Neural crest cell (in vitro differentiated cells): ENCODE data around the gene MTUS2. TPM values are rescaled to one million over a fixed set of nuclear protein-coding genes. Genes with fewer than 3 reads are reported as not detected.

Experiments
- DNase-seq: peaks from one replicate; pipeline ENCODE4 v3.0.0; 2021; ENCODE audit warnings: low read depth, mixed read lengths, low spot score
- H3K27ac Mint-ChIP-seq: one replicate; pipeline ENCODE4 v1.8.0; 2021; ENCODE audit warnings: mild to moderate bottlenecking, mixed read lengths; ENCODE audit not compliant: unreplicated experiment
- H3K27me3 Mint-ChIP-seq: 2 replicates; pipeline ENCODE4 v1.8.0; 2021; ENCODE audit warnings: low read depth, mild to moderate bottlenecking, mixed read lengths
- H3K36me3 Mint-ChIP-seq: 2 replicates; pipeline ENCODE4 v1.8.0; 2021; ENCODE audit warnings: low read depth, mild to moderate bottlenecking, mixed read lengths
- H3K4me1 Mint-ChIP-seq: 2 replicates; pipeline ENCODE4 v1.8.0; 2021; ENCODE audit warnings: mixed read lengths
- H3K4me3 Mint-ChIP-seq: one replicate; pipeline ENCODE4 v1.8.0; 2021; ENCODE audit warnings: mild to moderate bottlenecking, mixed read lengths
- H3K9me3 Mint-ChIP-seq: 2 replicates; pipeline ENCODE4 v1.8.0; 2021; ENCODE audit warnings: mixed read lengths
- total RNA-seq: library from RNA; stranded (reverse); gene quantifications from 2 replicates; pipeline ENCODE4 v1.2.1, GENCODE V29; 2021
- TF ChIP-seq, protein P1 (sequence below): fragments of 200-600 bp; sonication (generic); conservative IDR thresholded peaks from 2 replicates; pipeline ENCODE4 v1.5.0; 2021; ENCODE audit warnings: antibody characterized with exemption, mild to moderate bottlenecking

MTUS2 gene
- total RNA-seq, 1 donor from 2014 or later, result 0.91 TPM

DNA sequence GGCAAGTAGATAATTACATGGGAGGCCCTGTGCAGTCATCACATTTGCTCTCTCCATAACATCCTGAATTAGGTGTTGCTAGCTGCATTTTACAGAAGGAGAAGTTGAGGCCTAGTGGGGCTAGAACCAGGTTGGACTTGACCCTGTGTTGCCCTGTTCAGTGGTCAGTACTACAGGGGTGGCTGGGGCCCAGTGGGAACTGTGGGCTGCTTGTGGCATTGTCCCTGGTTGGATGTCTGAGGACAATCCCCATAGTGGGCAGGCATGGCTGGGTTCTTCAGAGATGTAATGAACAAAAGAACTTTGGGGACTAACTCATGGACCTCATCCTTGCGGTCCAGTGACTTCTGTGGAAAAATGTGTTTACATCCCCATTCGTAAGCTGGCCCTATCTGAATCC is 38.9 kb downstream of the MTUS2 start:
- Mint-ChIP-seq H3K4me1 (no peaks in the 10 kb centered on the region), H3K36me3 (no peaks in the 10 kb centered on the region), H3K4me3 (no peak overlapping the region), H3K9me3 (no peaks in the 10 kb centered on the region), H3K27ac (no peak overlapping the region), H3K27me3 (peaks cover 11% of the 10 kb centered on the region)
- TF ChIP-seq, protein P1, sequence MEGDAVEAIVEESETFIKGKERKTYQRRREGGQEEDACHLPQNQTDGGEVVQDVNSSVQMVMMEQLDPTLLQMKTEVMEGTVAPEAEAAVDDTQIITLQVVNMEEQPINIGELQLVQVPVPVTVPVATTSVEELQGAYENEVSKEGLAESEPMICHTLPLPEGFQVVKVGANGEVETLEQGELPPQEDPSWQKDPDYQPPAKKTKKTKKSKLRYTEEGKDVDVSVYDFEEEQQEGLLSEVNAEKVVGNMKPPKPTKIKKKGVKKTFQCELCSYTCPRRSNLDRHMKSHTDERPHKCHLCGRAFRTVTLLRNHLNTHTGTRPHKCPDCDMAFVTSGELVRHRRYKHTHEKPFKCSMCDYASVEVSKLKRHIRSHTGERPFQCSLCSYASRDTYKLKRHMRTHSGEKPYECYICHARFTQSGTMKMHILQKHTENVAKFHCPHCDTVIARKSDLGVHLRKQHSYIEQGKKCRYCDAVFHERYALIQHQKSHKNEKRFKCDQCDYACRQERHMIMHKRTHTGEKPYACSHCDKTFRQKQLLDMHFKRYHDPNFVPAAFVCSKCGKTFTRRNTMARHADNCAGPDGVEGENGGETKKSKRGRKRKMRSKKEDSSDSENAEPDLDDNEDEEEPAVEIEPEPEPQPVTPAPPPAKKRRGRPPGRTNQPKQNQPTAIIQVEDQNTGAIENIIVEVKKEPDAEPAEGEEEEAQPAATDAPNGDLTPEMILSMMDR, result no peak
- DNase-seq, result no peak

DNA sequence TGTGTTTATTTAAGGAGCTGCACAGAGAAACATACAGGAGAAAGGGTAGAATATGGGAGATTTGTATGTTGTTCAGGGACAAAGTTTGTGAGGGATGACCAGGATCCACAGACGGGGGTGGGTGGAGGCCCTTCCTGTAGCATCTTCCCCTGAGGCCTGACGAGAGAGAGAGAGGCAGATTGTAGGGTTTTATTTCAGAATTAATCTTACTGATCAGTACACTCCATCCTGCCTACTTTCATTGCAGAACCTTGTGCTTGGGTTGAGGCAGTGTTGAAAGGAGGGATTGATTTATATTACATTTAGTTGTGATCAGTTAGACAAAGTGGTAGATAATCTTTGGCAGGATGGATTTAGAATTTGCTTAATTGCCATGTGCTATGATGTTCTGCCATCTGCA is 39.6 kb downstream of the MTUS2 start:
- H3K9me3 Mint-ChIP-seq, result no peaks in the 10 kb centered on the region
- no peaks in the 10 kb centered on the region for H3K4me1 Mint-ChIP-seq
- H3K27ac Mint-ChIP-seq, result no peak overlapping the region
- H3K4me3 Mint-ChIP-seq, result no peak overlapping the region
- H3K27me3 Mint-ChIP-seq, result peaks cover 11% of the 10 kb centered on the region
- TF ChIP-seq, protein P1, result no peak
- no peak for DNase-seq
- H3K36me3 Mint-ChIP-seq, result no peaks in the 10 kb centered on the region

DNA sequence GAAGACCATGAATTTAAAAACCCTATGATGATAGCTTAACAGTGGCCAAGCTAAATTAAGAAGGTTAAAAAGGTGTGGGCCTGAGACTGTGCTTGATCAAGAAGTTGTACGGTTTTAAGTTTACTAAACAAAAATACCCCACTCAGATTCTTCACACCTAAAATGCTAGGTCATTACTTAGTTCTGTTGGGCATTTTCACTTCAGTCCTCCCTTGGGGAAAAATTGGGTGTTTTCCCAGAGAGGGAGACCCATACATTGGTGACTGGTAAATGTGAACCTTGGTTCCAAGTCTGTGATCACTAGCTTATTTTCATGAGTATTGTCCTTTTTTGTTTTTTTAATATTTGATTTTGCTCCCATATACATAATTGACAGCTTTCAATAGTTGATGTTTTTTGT is 44.4 kb downstream of the MTUS2 start:
- H3K27me3 Mint-ChIP-seq, result peaks cover 10% of the 10 kb centered on the region
- H3K27ac Mint-ChIP-seq, result no peak overlapping the region
- TF ChIP-seq, protein P1, result no peak
- H3K4me3 Mint-ChIP-seq, result no peak overlapping the region
- H3K4me1 Mint-ChIP-seq, result no peaks in the 10 kb centered on the region
- no peaks in the 10 kb centered on the region for H3K9me3 Mint-ChIP-seq
- no peak for DNase-seq
- no peaks in the 10 kb centered on the region for H3K36me3 Mint-ChIP-seq

DNA sequence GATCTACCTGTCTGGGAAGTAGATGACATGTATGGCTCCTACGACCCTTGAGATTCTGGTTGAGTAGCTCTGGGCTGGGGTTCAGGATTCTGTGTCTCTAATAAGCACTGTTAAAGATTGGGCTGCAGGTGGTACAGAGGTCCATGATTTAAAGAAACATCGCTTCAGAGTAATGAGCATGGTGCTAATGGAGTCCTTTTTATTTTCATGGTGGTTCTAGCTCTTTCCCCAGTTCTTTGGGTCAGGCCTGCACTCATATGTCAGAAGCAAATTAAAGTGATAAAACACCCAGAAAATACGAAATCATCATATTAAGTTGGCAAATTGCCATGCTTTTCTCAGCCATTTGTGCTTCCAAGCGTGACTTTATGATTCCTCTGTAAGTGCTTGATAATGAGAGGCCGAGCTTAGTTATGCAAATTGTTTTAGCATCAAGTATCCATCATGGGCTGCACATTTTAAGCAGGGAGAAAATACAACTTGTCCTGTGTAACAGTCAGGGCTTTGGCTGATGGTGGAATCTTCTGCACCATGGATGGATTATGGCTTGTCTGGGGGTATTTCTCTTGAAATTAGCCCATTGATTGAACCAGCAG is 45.1 kb downstream of the MTUS2 start:
- no peak for DNase-seq
- Mint-ChIP-seq H3K9me3 (no peaks in the 10 kb centered on the region), H3K27ac (no peak overlapping the region), H3K36me3 (no peaks in the 10 kb centered on the region), H3K27me3 (peaks cover 10% of the 10 kb centered on the region), H3K4me1 (no peaks in the 10 kb centered on the region), H3K4me3 (no peak overlapping the region)
- TF ChIP-seq, protein P1, result no peak

DNA sequence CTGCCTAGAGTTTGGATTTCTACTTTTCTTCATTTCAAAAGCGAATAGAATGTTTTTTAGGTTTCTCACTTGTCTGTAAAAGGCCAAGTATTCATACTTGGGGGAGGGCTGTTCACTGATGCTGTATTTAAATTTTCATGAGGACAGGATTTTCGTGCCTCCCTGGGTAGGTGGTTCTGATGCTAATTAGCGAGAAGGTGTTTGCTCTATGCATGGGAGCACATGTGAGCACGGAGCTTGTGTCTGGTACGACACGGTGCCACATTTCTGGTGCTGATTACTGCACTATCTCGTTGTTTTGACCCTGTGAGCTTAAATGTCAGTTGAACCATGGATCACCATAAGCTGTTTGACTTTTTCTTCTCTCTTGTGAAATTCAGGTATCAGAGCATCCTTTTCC is 45.8 kb downstream of the MTUS2 start:
- TF ChIP-seq, protein P1, result no peak
- no peaks in the 10 kb centered on the region for H3K4me1 Mint-ChIP-seq
- H3K9me3 Mint-ChIP-seq, result no peaks in the 10 kb centered on the region
- H3K36me3 Mint-ChIP-seq, result peaks cover 2% of the 10 kb centered on the region
- H3K27ac Mint-ChIP-seq, result no peak overlapping the region
- no peak overlapping the region for H3K4me3 Mint-ChIP-seq
- H3K27me3 Mint-ChIP-seq, result peaks cover 13% of the 10 kb centered on the region
- no peak for DNase-seq

DNA sequence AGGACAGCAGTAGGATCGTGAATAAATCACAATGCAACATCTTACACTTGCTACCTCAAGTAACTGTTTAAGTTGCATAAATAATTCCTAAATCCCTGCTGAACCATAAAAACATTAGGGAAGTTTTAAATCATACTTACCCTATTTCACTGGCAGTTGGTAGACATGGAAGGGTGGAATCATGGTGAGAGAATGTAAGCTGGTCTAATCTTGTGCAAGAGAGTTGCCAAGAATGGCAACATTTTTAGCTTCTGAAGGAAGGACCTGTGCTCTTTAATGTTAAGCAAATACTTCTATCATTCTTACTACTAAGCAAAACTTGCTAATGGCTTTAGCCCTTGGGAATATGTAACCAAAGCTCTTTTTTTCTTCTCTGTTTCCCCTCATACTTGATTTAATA is 46.8 kb downstream of the MTUS2 start:
- no peak overlapping the region for H3K4me3 Mint-ChIP-seq
- DNase-seq, result no peak
- peaks cover 8% of the 10 kb centered on the region for H3K9me3 Mint-ChIP-seq
- TF ChIP-seq, protein P1, result no peak
- H3K4me1 Mint-ChIP-seq, result no peaks in the 10 kb centered on the region
- H3K27ac Mint-ChIP-seq, result no peak overlapping the region
- peaks cover 13% of the 10 kb centered on the region for H3K27me3 Mint-ChIP-seq
- peaks cover 6% of the 10 kb centered on the region for H3K36me3 Mint-ChIP-seq
